HCT116 (cell line): ENCODE data around the gene DHRS4. TPM values are rescaled to one million over a fixed set of nuclear protein-coding genes. Genes with fewer than 3 reads are reported as not detected.
"Not testable (repeated sequence)": the region's sequence is repeated elsewhere in the genome, so short reads cannot be mapped to it uniquely, and the experiment has no call there.

Experiments used
- ATAC-seq: fragments of 200-7000 bp; cut with Tn5 transposase; 2 replicates; pipeline ENCODE4 v1.9.1; 2020; ENCODE audit warnings: mild to moderate bottlenecking, moderate library complexity
- BruUV-seq: library from RNA; stranded (reverse); fragments of 400-500 nt; replicated peaks from 2 replicates; lab custom pipeline; 2021; lab: Mats Ljungman, UMichigan
- CTCF ChIA-PET: fragments of 300-600 bp; sonication (Branson Sonifier 250); formaldehyde crosslinking; loops from one replicate; lab custom pipeline; 2021; ENCODE audit warnings: antibody characterized with exemption; lab: Charles Lee
- POLR2A ChIA-PET: fragments of 300-600, 350-600 bp; sonication (Branson Sonifier 250); formaldehyde crosslinking; loops from one replicate; lab custom pipeline; 2021; ENCODE audit warnings: antibody characterized with exemption; lab: Charles Lee
- RAD21 ChIA-PET, 2 experiments: fragments of 300-600 bp; sonication (Branson Sonifier 250); formaldehyde crosslinking; loops; one replicate each; lab custom pipeline; 2023; ENCODE audit warnings: low total read pairs in 2 of 2; ENCODE audit not compliant: uncharacterized antibody in 2 of 2, unreplicated experiment in 2 of 2, low non-redundant PET in 1 of 2; lab: Charles Lee
- DNase-seq: peaks from one replicate; pipeline ENCODE4 v3.0.0-alpha.2; 2010; ENCODE audit warnings: low read depth, low spot score
- H2AFZ ChIP-seq: fragments of 200-600 bp; shearing (Covaris generic), sonication (generic); 2 replicates; pipeline ENCODE4 v1.6.1; 2017; ENCODE audit warnings: low read depth, mixed run types, mixed read lengths, antibody characterized with exemption, low read length; ENCODE audit not compliant: poor library complexity, severe bottlenecking
- H3K27ac ChIP-seq: 2 replicates; pipeline ENCODE4 v1.5.1; 2012; ENCODE audit warnings: low read depth, low read length
- H3K27me3 ChIP-seq: fragments of 200-600 bp; sonication (generic); 2 replicates; pipeline ENCODE4 v1.6.1; 2016; ENCODE audit warnings: mixed run types, low read length, mixed read lengths; ENCODE audit not compliant: insufficient read depth
- H3K36me3 ChIP-seq, 2 experiments: fragments of 200-500 bp in 1 of 2; fragments of 200-600 bp in 1 of 2; sonication (Bioruptor generic) in 1 of 2; sonication (generic) in 1 of 2; 2 replicates each; pipeline versions ENCODE4 v1.5.1 to v1.6.1; 2014 to 2016; ENCODE audit warnings: low read length in 2 of 2, inconsistent platforms in 1 of 2, mixed read lengths in 1 of 2, mixed run types in 1 of 2; ENCODE audit not compliant: insufficient read depth in 2 of 2, control insufficient read depth in 1 of 2
- H3K4me1 ChIP-seq, 2 experiments: fragments of 200-600 bp in 1 of 2; sonication (generic) in 1 of 2; 2 replicates each; pipeline versions ENCODE4 v1.5.1 to v1.6.1; 2012 to 2017; ENCODE audit warnings: low read length in 2 of 2, inconsistent platforms in 1 of 2, mild to moderate bottlenecking in 1 of 2, mixed read lengths in 1 of 2, mixed run types in 1 of 2, moderate library complexity in 1 of 2; ENCODE audit not compliant: insufficient read depth in 2 of 2, control insufficient read depth in 1 of 2
- H3K4me2 ChIP-seq: fragments of 200-600 bp; sonication (generic); 2 replicates; pipeline ENCODE4 v1.6.1; 2017; ENCODE audit warnings: mixed run types, low read length, mixed read lengths
- H3K4me3 ChIP-seq, 2 experiments: fragments of 200-600 bp in 1 of 2; sonication (generic) in 1 of 2; replicated peaks in 1 of 2; 2 replicates each; pipeline ENCODE4 v1.5.1; 2011 to 2016; ENCODE audit warnings: low read length in 2 of 2, control low read depth in 1 of 2, low read depth in 1 of 2, mild to moderate bottlenecking in 1 of 2, mixed read lengths in 1 of 2, mixed run types in 1 of 2
- H3K79me2 ChIP-seq: fragments of 200-600 bp; sonication (generic); 2 replicates; pipeline ENCODE4 v1.6.1; 2017; ENCODE audit warnings: mild to moderate bottlenecking, mixed run types, low read length, moderate library complexity, mixed read lengths; ENCODE audit not compliant: insufficient read depth
- H3K9ac ChIP-seq: fragments of 200-600 bp; sonication (generic); 2 replicates; pipeline ENCODE4 v1.6.1; 2016; ENCODE audit warnings: low read length, mixed read lengths
- H3K9me2 ChIP-seq: fragments of 200-600 bp; sonication (generic), shearing (Covaris generic); 2 replicates; pipeline ENCODE4 v1.6.1; 2017; ENCODE audit warnings: mixed run types, mild to moderate bottlenecking, moderate library complexity; ENCODE audit not compliant: insufficient read depth
- H3K9me3 ChIP-seq, 2 experiments: fragments of 200-500 bp in 1 of 2; fragments of 200-600 bp in 1 of 2; sonication (Bioruptor generic) in 1 of 2; sonication (generic) in 1 of 2; 2 replicates each; pipeline ENCODE4 v1.6.1; 2014 to 2017; ENCODE audit warnings: low read length in 2 of 2, mixed read lengths in 2 of 2, inconsistent platforms in 1 of 2, low read depth in 1 of 2, mild to moderate bottlenecking in 1 of 2, mixed run types in 1 of 2, moderate library complexity in 1 of 2; ENCODE audit not compliant: control insufficient read depth in 1 of 2, insufficient read depth in 1 of 2
- H4K20me1 ChIP-seq: fragments of 200-600 bp; sonication (generic), shearing (Covaris generic); 2 replicates; pipeline ENCODE4 v1.6.1; 2017; ENCODE audit warnings: mixed run types, mild to moderate bottlenecking, moderate library complexity; ENCODE audit not compliant: insufficient read depth
- CTCF ChIP-seq, 3 experiments: fragments of 200-600 bp in 1 of 3; sonication (generic) in 1 of 3; IDR thresholded peaks in 2 of 3; conservative IDR thresholded peaks in 1 of 3; 2 replicates each; pipeline ENCODE4 v1.5.1; 2012 to 2017; ENCODE audit warnings: low read depth in 2 of 3, low read length in 2 of 3, antibody characterized with exemption in 1 of 3, borderline replicate concordance in 1 of 3, control low read depth in 1 of 3, mild to moderate bottlenecking in 1 of 3, mixed read lengths in 1 of 3, mixed run types in 1 of 3, moderate library complexity in 1 of 3; ENCODE audit not compliant: insufficient read depth in 1 of 3
- intact Hi-C: fragments of 100-400 bp; cut with micrococcal nuclease; formaldehyde crosslinking; loops from 2 replicates; pipeline ENCODE4 v1.10.0; 2022
- total RNA-seq: library from RNA; stranded (reverse); gene quantifications from one replicate; pipeline ENCODE4 v1.2.1, GENCODE V29; 2021; ENCODE audit not compliant: unreplicated experiment

The DHRS4 gene
- total RNA-seq, 1 experiment from 2014 or later = 21.8 TPM

DNA sequence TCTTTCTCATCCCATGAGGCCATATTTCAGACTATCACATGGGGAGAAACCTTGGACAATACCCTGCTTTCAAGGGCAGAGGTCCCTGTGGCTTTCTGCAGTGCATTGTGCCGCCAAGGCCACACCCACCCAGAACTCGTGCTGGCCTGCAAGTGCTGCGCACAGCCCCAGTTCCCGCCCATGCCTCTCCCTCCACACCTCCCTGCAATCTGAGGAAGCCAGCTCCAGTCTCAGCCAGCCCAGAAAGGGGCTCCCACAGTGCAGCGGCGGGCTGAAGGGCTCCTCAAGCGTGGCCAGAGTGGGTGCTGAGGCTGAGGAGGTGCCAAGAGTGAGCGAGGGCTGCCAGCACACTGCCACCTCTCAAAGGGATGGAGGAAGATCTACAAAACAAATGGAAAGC, 19.6 kb downstream of the DHRS4 start:
- RAD21 ChIA-PET = not testable (repeated sequence)

DNA sequence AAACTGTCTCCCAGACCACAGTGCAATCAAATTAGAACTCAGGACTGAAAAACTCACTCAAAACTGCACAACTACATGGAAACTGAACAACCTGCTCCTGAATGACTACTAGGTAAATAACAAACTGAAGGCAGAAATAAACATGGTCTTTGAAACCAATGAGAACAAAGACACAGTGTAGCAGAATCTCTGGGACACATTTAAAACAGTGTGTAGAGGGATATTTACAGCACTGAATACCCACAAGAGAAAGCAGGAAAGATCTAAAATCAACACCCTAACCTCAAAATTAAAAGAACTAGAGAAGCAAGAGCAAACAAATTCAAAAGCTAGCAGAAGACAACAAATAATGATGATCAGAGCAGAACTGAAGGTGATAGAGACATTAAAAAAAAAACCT, 20.5 kb downstream of the DHRS4 start:
- H3K9me3 ChIP-seq, ATAC-seq, RAD21 ChIA-PET, H3K4me2 ChIP-seq, BruUV-seq, H3K9ac ChIP-seq, H4K20me1 ChIP-seq, H3K27me3 ChIP-seq, H3K9me2 ChIP-seq, H3K4me3 ChIP-seq, POLR2A ChIA-PET, intact Hi-C loops, CTCF ChIA-PET, H3K36me3 ChIP-seq, H2AFZ ChIP-seq, H3K27ac ChIP-seq, H3K4me1 ChIP-seq, DNase-seq, H3K79me2 ChIP-seq: not testable (repeated sequence)

More for the DNA sequence above, 19.6 kb downstream of the DHRS4 start:
- H3K36me3 ChIP-seq, BruUV-seq, H3K9ac ChIP-seq, H3K27ac ChIP-seq, H3K4me2 ChIP-seq, POLR2A ChIA-PET, ATAC-seq, DNase-seq, H3K9me2 ChIP-seq, CTCF ChIA-PET, intact Hi-C loops, H3K79me2 ChIP-seq, H3K4me3 ChIP-seq, H3K27me3 ChIP-seq, H2AFZ ChIP-seq, H3K4me1 ChIP-seq, H4K20me1 ChIP-seq, H3K9me3 ChIP-seq: not testable (repeated sequence)

GRCh38 chr14:23977208-23977607, 23.6 kb downstream of the DHRS4 start:
- H3K4me2 ChIP-seq, BruUV-seq, CTCF ChIA-PET, H3K4me1 ChIP-seq, H3K9me2 ChIP-seq, H2AFZ ChIP-seq, H3K4me3 ChIP-seq, H3K27ac ChIP-seq, H4K20me1 ChIP-seq, H3K79me2 ChIP-seq, DNase-seq, intact Hi-C loops, RAD21 ChIA-PET, H3K9ac ChIP-seq, H3K36me3 ChIP-seq, H3K27me3 ChIP-seq, H3K9me3 ChIP-seq: not testable (repeated sequence)
- peak in 2 of 3 experiments; percentile 24 to 37; a peak in 4 of 6 replicates for TF ChIP-seq CTCF (IDR thresholded peaks at IDR 0.05 in 2 of 3, conservative IDR thresholded peaks at IDR 0.05 in 1 of 3; ENCODE audit: borderline replicate concordance in 1 of 3, insufficient read depth in 1 of 3, low read depth in 2 of 3, low read length in 2 of 3)
- POLR2A ChIA-PET = interaction anchor here (0.9 kb wide), 1 partner anchor 117 kb away, joined by 4 read pairs; the partner anchor contains the start of gene PCK2
- ATAC-seq = peak; percentile 87

DNA sequence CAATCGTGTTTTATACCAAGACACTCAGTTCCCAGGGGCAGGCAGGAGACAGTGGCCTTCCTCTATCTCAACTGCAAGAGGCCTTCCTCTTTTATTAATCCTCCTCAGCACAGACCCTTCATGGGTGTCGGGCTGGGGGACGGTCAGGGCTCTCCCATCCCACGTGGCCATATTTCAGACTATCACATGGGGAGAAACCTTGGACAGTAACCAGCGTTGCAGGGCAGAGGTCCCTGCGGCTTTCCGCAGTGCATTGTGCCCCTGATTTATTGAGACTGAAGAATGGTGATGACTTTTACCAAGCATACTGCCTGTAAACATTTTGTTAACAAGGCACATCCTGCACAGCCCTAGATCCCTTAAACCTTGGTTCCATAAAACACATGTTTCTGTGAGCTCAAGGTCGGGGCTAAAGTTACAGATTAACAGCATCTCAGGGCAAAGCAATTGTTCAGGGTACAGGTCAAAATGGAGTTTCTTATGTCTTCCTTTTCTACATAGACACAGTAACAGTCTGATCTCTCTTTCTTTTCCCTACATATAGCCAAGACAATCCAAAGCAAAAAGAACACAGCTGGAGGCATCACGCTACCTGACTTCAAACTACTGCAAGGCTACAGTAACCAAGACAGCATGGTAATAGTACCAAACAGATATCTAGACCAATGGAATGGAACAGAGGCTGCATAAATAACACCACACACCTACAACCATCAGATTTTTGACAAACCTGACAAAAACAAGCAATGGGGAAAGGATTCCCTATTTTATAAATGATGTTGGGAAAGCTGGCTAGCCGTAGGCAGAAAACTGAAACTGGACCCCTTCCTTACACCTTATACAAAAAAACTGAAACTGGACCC, 28.6 kb downstream of the DHRS4 start:
- RAD21 ChIA-PET, ATAC-seq, H3K9me2 ChIP-seq: not testable (repeated sequence)

More for the DNA sequence above, 28.6 kb downstream of the DHRS4 start:
- H3K4me1 ChIP-seq, POLR2A ChIA-PET, H3K9ac ChIP-seq, H2AFZ ChIP-seq, H3K4me3 ChIP-seq, CTCF ChIA-PET, H3K9me3 ChIP-seq, H4K20me1 ChIP-seq, H3K79me2 ChIP-seq, H3K4me2 ChIP-seq, DNase-seq, H3K27ac ChIP-seq, BruUV-seq, H3K36me3 ChIP-seq, H3K27me3 ChIP-seq: not testable (repeated sequence)
- intact Hi-C loops = loop anchor here (10.0 kb wide), 2 partner anchors 113 to 313 kb away; partner anchors contain the start of genes DHRS1, NOP9 and PCK2
